NCI-H146 treated with DMSO at 0.1 percent for 48 hours (cell line): ENCODE measurements around the gene AGBL3.
"Not testable (repeated sequence)": the region's sequence is repeated elsewhere in the genome, so short reads cannot be mapped to it uniquely, and the experiment has no call there.

Experiments used
- DNase-seq: peaks from one replicate; lab custom pipeline; 2025; ENCODE audit not compliant: unreplicated experiment; lab: John Stamatoyannopoulos, UW

The AGBL3 gene

GRCh38 chr7:135075716-135076115 is 89.4 kb downstream of the AGBL3 start:
- DNase-seq: no peak

GRCh38 chr7:135076882-135077281 is 90.6 kb downstream of the AGBL3 start:
- DNase-seq: no peak

GRCh38 chr7:135077642-135078041 is 91.3 kb downstream of the AGBL3 start:
- no peak for DNase-seq

GRCh38 chr7:135078051-135078450 is 91.7 kb downstream of the AGBL3 start:
- no peak for DNase-seq

GRCh38 chr7:135079068-135079467 is 92.8 kb downstream of the AGBL3 start:
- DNase-seq: no peak

- no peak for DNase-seq
Measured at GRCh38 chr7:135083005-135083404, 96.7 kb downstream of the AGBL3 start.

- no peak for DNase-seq
Measured at GRCh38 chr7:135088566-135088965, 102.3 kb downstream of the AGBL3 start.

- DNase-seq: no peak
Measured at GRCh38 chr7:135091717-135092116, 105.4 kb downstream of the AGBL3 start.

- DNase-seq: no peak
Measured at GRCh38 chr7:135094472-135095237, 108.3 kb downstream of the AGBL3 start.

GRCh38 chr7:135095450-135095849 is 109.1 kb downstream of the AGBL3 start:
- no peak for DNase-seq

GRCh38 chr7:135098391-135098790 is 112.1 kb downstream of the AGBL3 start:
- DNase-seq: no peak

GRCh38 chr7:135100856-135101255 is 114.5 kb downstream of the AGBL3 start:
- DNase-seq: no peak

- DNase-seq: no peak
Measured at GRCh38 chr7:135102372-135102771, 116.1 kb downstream of the AGBL3 start.

- no peak for DNase-seq
Measured at GRCh38 chr7:135109562-135109961, 123.3 kb downstream of the AGBL3 start.

GRCh38 chr7:135109976-135110375 is 123.7 kb downstream of the AGBL3 start:
- DNase-seq: no peak

- DNase-seq: no peak
Measured at GRCh38 chr7:135111379-135111778, 125.1 kb downstream of the AGBL3 start.

- no peak for DNase-seq
Measured at GRCh38 chr7:135114622-135115021, 128.3 kb downstream of the AGBL3 start.

- DNase-seq: no peak
Measured at GRCh38 chr7:135117096-135117495, 130.8 kb downstream of the AGBL3 start.

- DNase-seq: no peak
Measured at GRCh38 chr7:135121868-135122267, 135.6 kb downstream of the AGBL3 start.

- not testable (repeated sequence) for DNase-seq
Measured at GRCh38 chr7:135124631-135125030, 138.3 kb downstream of the AGBL3 start.

GRCh38 chr7:135128931-135129330 is 142.6 kb downstream of the AGBL3 start:
- no peak for DNase-seq

- no peak for DNase-seq
Measured at GRCh38 chr7:135129579-135129978, 143.3 kb downstream of the AGBL3 start.
